Measurements from ENCODE around the gene PAX3. TPM values are rescaled to one million over a fixed set of nuclear protein-coding genes. Genes with fewer than 3 reads are reported as not detected.

PAX3 gene
- total RNA-seq, 4 donors from 2014 or later = 2.7 to 4.5 (median 3.6) TPM

- Histone ChIP-seq H3K4me1 (no peaks in the 10 kb centered on the region), H3K27ac (no peak overlapping the region), H3K36me3 (no peaks in the 10 kb centered on the region), H3K4me3 (no peak overlapping the region), H3K27me3 (no peaks in the 10 kb centered on the region), H3K9me3 (no peaks in the 10 kb centered on the region)
- DNase-seq (no peak), ATAC-seq (no peak)
- in situ Hi-C loops (cut with MboI; ENCODE audit: low sequenced_read_pairs in 4 of 4) (no loop called here), intact Hi-C loops (cut with DNase I; ENCODE audit: low total_unique reads) (no loop called here)
- TF ChIP-seq CTCF (IDR thresholded peaks at IDR 0.05 in 4 of 5, conservative IDR thresholded peaks at IDR 0.05 in 1 of 5) (no peak), POLR2A (IDR thresholded peaks at IDR 0.05) (no peak)
Observed at GRCh38 chr2:222238072-222238471, 60.7 kb downstream of the PAX3 start.

- Histone ChIP-seq H3K9me3 (no peaks in the 10 kb centered on the region), H3K27me3 (no peaks in the 10 kb centered on the region), H3K27ac (no peak overlapping the region), H3K4me3 (no peak overlapping the region), H3K36me3 (no peaks in the 10 kb centered on the region), H3K4me1 (no peaks in the 10 kb centered on the region)
- intact Hi-C loops (cut with DNase I; ENCODE audit: low total_unique reads) = no loop called here
- no peak for ATAC-seq
- in situ Hi-C loops (cut with MboI; ENCODE audit: low sequenced_read_pairs in 4 of 4) = no loop called here
- no peak for TF ChIP-seq CTCF (IDR thresholded peaks at IDR 0.05 in 4 of 5, conservative IDR thresholded peaks at IDR 0.05 in 1 of 5)
- no peak for TF ChIP-seq POLR2A (IDR thresholded peaks at IDR 0.05)
- no peak for DNase-seq
Observed at GRCh38 chr2:222232839-222233238, 66.0 kb downstream of the PAX3 start.

- ATAC-seq (no peak), DNase-seq (no peak)
- intact Hi-C loops (cut with DNase I; ENCODE audit: low total_unique reads) = no loop called here
- in situ Hi-C loops (cut with MboI; ENCODE audit: low sequenced_read_pairs in 4 of 4) = no loop called here
- Histone ChIP-seq H3K27me3 (no peaks in the 10 kb centered on the region), H3K4me1 (no peaks in the 10 kb centered on the region), H3K4me3 (no peak overlapping the region), H3K36me3 (no peaks in the 10 kb centered on the region), H3K27ac (no peak overlapping the region), H3K9me3 (no peaks in the 10 kb centered on the region)
- TF ChIP-seq CTCF (IDR thresholded peaks at IDR 0.05 in 4 of 5, conservative IDR thresholded peaks at IDR 0.05 in 1 of 5) (no peak), POLR2A (IDR thresholded peaks at IDR 0.05) (no peak)
Observed at GRCh38 chr2:222232372-222232771, 66.4 kb downstream of the PAX3 start.

- no peak for TF ChIP-seq POLR2A (IDR thresholded peaks at IDR 0.05)
- Histone ChIP-seq H3K36me3 (no peaks in the 10 kb centered on the region), H3K27me3 (no peaks in the 10 kb centered on the region), H3K4me3 (no peak overlapping the region), H3K27ac (no peak overlapping the region), H3K4me1 (no peaks in the 10 kb centered on the region), H3K9me3 (no peaks in the 10 kb centered on the region)
- in situ Hi-C loops (cut with MboI; ENCODE audit: low sequenced_read_pairs in 4 of 4) = no loop called here
- intact Hi-C loops (cut with DNase I; ENCODE audit: low total_unique reads) = no loop called here
- no peak for ATAC-seq
- DNase-seq = no peak
Observed at GRCh38 chr2:222228054-222228453, 70.7 kb downstream of the PAX3 start.

GRCh38 chr2:222218786-222219185, 80.0 kb downstream of the PAX3 start:
- TF ChIP-seq POLR2A (IDR thresholded peaks at IDR 0.05) (no peak), CTCF (IDR thresholded peaks at IDR 0.05 in 4 of 5, conservative IDR thresholded peaks at IDR 0.05 in 1 of 5) (no peak)
- no peaks in the 10 kb centered on the region for H3K27me3 ChIP-seq
- in situ Hi-C loops (cut with MboI; ENCODE audit: low sequenced_read_pairs in 4 of 4) = no loop called here
- intact Hi-C loops (cut with DNase I; ENCODE audit: low total_unique reads) = no loop called here
- no peaks in the 10 kb centered on the region for H3K36me3 ChIP-seq
- no peaks in the 10 kb centered on the region for H3K9me3 ChIP-seq
- H3K27ac ChIP-seq = no peak overlapping the region
- DNase-seq (no peak), ATAC-seq (no peak)
- no peak overlapping the region for H3K4me3 ChIP-seq
- no peaks in the 10 kb centered on the region for H3K4me1 ChIP-seq
